ENCODE measurements around the gene ATG101. TPM values are rescaled to one million over a fixed set of nuclear protein-coding genes. Genes with fewer than 3 reads are reported as not detected.

Gene ATG101
- total and polyA plus RNA-seq, 2 of the 13 experiments (the other 11 are each of a cell fraction or from before 2014, with no cell fraction given) = 58.2 to 67.7 TPM

DNA sequence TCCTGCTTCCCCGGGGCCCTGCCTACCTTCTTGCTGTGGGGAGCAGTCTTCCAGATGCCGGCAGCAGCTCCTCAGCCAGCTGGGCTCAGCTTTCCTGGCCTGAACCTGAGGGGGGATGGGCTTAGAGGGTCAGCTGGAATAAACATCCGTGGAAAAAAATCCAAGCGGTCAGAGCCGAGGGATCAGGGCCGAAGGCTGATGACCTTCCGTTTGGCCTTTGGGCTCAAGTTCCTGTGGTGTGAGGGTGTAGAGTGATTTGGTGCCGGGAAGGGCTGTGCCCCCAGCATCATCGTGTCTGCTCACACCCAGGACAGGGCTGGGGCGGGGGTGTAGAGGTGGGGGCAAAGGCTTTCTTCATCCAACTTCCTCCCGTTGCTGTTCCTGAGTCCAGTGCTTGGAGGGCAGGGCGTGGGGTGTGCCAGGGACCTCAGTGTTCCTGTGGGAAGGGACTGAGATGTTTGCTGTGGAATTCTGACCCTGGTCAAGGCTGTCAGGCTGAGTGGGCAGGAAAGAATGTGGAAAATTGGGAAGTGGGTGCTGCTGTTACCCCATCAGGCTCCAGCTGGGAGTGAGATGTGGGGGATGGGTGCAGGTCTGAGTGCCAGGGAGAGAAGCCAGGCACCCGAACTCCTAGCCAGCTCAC lies 12.4 kb downstream of the ATG101 start (continued):
- TF ChIP-seq, protein P1, sequence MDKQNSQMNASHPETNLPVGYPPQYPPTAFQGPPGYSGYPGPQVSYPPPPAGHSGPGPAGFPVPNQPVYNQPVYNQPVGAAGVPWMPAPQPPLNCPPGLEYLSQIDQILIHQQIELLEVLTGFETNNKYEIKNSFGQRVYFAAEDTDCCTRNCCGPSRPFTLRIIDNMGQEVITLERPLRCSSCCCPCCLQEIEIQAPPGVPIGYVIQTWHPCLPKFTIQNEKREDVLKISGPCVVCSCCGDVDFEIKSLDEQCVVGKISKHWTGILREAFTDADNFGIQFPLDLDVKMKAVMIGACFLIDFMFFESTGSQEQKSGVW (CRISPR knock-in tag; IDR thresholded peaks at IDR 0.05; ENCODE audit: borderline replicate concordance) = no peak
- TF ChIP-seq ZNF224 (CRISPR knock-in tag; IDR thresholded peaks at IDR 0.05) = no peak
- TF ChIP-seq, protein P2, sequence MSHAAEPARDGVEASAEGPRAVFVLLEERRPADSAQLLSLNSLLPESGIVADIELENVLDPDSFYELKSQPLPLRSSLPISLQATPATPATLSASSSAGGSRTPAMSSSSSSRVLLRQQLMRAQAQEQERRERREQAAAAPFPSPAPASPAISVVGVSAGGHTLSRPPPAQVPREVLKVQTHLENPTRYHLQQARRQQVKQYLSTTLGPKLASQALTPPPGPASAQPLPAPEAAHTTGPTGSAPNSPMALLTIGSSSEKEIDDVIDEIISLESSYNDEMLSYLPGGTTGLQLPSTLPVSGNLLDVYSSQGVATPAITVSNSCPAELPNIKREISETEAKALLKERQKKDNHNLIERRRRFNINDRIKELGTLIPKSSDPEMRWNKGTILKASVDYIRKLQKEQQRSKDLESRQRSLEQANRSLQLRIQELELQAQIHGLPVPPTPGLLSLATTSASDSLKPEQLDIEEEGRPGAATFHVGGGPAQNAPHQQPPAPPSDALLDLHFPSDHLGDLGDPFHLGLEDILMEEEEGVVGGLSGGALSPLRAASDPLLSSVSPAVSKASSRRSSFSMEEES (CRISPR knock-in tag; IDR thresholded peaks at IDR 0.05) = no peak
- peak; percentile 53; the same call in 1 of the 2 replicates for TF ChIP-seq TBX2 (CRISPR knock-in tag; IDR thresholded peaks at IDR 0.05; ENCODE audit: borderline replicate concordance)
- TF ChIP-seq ESRRA (CRISPR knock-in tag; IDR thresholded peaks at IDR 0.05; ENCODE audit: low read depth) = peak; percentile 85
- TF ChIP-seq ATF1 (CRISPR knock-in tag; IDR thresholded peaks at IDR 0.05) = no peak
- TF ChIP-seq ZSCAN21 (CRISPR knock-in tag; IDR thresholded peaks at IDR 0.05; ENCODE audit: borderline replicate concordance) = peak; percentile 54; the same call in 1 of the 2 replicates
- TF ChIP-seq NFE2 (CRISPR knock-in tag; IDR thresholded peaks at IDR 0.05) = no peak
- no peak for TF ChIP-seq ADNP (CRISPR knock-in tag; IDR thresholded peaks at IDR 0.05)
- TF ChIP-seq ZNF768 (CRISPR knock-in tag; IDR thresholded peaks at IDR 0.05) = no peak
- no peak for TF ChIP-seq MEIS2 (CRISPR knock-in tag; IDR thresholded peaks at IDR 0.05)
- TF ChIP-seq, protein P3, sequence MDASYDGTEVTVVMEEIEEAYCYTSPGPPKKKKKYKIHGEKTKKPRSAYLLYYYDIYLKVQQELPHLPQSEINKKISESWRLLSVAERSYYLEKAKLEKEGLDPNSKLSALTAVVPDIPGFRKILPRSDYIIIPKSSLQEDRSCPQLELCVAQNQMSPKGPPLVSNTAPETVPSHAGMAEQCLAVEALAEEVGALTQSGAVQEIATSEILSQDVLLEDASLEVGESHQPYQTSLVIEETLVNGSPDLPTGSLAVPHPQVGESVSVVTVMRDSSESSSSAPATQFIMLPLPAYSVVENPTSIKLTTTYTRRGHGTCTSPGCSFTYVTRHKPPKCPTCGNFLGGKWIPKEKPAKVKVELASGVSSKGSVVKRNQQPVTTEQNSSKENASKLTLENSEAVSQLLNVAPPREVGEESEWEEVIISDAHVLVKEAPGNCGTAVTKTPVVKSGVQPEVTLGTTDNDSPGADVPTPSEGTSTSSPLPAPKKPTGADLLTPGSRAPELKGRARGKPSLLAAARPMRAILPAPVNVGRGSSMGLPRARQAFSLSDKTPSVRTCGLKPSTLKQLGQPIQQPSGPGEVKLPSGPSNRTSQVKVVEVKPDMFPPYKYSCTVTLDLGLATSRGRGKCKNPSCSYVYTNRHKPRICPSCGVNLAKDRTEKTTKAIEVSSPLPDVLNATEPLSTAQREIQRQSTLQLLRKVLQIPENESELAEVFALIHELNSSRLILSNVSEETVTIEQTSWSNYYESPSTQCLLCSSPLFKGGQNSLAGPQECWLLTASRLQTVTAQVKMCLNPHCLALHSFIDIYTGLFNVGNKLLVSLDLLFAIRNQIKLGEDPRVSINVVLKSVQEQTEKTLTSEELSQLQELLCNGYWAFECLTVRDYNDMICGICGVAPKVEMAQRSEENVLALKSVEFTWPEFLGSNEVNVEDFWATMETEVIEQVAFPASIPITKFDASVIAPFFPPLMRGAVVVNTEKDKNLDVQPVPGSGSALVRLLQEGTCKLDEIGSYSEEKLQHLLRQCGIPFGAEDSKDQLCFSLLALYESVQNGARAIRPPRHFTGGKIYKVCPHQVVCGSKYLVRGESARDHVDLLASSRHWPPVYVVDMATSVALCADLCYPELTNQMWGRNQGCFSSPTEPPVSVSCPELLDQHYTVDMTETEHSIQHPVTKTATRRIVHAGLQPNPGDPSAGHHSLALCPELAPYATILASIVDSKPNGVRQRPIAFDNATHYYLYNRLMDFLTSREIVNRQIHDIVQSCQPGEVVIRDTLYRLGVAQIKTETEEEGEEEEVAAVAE (CRISPR knock-in tag; IDR thresholded peaks at IDR 0.05; ENCODE audit: borderline replicate concordance) = no peak
- TF ChIP-seq, protein P4, sequence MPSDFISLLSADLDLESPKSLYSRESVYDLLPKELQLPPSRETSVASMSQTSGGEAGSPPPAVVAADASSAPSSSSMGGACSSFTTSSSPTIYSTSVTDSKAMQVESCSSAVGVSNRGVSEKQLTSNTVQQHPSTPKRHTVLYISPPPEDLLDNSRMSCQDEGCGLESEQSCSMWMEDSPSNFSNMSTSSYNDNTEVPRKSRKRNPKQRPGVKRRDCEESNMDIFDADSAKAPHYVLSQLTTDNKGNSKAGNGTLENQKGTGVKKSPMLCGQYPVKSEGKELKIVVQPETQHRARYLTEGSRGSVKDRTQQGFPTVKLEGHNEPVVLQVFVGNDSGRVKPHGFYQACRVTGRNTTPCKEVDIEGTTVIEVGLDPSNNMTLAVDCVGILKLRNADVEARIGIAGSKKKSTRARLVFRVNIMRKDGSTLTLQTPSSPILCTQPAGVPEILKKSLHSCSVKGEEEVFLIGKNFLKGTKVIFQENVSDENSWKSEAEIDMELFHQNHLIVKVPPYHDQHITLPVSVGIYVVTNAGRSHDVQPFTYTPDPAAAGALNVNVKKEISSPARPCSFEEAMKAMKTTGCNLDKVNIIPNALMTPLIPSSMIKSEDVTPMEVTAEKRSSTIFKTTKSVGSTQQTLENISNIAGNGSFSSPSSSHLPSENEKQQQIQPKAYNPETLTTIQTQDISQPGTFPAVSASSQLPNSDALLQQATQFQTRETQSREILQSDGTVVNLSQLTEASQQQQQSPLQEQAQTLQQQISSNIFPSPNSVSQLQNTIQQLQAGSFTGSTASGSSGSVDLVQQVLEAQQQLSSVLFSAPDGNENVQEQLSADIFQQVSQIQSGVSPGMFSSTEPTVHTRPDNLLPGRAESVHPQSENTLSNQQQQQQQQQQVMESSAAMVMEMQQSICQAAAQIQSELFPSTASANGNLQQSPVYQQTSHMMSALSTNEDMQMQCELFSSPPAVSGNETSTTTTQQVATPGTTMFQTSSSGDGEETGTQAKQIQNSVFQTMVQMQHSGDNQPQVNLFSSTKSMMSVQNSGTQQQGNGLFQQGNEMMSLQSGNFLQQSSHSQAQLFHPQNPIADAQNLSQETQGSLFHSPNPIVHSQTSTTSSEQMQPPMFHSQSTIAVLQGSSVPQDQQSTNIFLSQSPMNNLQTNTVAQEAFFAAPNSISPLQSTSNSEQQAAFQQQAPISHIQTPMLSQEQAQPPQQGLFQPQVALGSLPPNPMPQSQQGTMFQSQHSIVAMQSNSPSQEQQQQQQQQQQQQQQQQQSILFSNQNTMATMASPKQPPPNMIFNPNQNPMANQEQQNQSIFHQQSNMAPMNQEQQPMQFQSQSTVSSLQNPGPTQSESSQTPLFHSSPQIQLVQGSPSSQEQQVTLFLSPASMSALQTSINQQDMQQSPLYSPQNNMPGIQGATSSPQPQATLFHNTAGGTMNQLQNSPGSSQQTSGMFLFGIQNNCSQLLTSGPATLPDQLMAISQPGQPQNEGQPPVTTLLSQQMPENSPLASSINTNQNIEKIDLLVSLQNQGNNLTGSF (CRISPR knock-in tag; IDR thresholded peaks at IDR 0.05) = no peak
- TF ChIP-seq, protein P5, sequence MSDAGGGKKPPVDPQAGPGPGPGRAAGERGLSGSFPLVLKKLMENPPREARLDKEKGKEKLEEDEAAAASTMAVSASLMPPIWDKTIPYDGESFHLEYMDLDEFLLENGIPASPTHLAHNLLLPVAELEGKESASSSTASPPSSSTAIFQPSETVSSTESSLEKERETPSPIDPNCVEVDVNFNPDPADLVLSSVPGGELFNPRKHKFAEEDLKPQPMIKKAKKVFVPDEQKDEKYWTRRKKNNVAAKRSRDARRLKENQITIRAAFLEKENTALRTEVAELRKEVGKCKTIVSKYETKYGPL (CRISPR knock-in tag; IDR thresholded peaks at IDR 0.05) = no peak
- no peak for TF ChIP-seq MZF1 (CRISPR knock-in tag; IDR thresholded peaks at IDR 0.05; ENCODE audit: borderline replicate concordance)

Data from HepG2 (cell line).